ENCODE measurements around the gene CBX2. TPM values are rescaled to one million over a fixed set of nuclear protein-coding genes. Genes with fewer than 3 reads are reported as not detected.
A peak's percentile ranks its signal among the peaks of the same experiment; 100 is the strongest.

CBX2 gene
- total and polyA plus RNA-seq, 8 donors, result 1.1 to 3.2 (median 2.5) TPM

DNA sequence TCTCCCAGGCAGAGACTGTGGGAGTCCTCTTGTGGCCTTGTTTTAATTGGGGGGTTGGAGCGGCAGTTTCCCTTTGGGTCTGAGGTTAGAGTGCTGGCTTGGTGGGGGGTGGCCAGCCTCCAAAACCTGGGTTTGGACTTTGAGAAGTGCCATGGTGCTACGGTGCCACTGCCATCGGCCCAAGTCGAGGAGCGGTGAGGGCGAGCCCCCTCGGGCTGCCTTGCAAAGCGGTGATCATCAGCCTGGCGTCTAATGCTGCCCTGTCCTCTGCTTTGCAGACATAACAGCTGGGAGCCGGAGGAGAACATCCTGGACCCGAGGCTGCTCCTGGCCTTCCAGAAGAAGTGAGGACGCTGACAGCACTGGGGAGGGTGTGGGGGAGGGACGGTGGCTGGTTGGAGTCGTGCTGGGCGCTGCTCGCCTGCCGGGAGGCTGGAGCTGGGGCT lies 1.2 kb downstream of the CBX2 start:
- peak overlapping the region in 2 of 4 donors; percentile 53 to 73 for H3K4me3 ChIP-seq
- TF ChIP-seq, protein P1, sequence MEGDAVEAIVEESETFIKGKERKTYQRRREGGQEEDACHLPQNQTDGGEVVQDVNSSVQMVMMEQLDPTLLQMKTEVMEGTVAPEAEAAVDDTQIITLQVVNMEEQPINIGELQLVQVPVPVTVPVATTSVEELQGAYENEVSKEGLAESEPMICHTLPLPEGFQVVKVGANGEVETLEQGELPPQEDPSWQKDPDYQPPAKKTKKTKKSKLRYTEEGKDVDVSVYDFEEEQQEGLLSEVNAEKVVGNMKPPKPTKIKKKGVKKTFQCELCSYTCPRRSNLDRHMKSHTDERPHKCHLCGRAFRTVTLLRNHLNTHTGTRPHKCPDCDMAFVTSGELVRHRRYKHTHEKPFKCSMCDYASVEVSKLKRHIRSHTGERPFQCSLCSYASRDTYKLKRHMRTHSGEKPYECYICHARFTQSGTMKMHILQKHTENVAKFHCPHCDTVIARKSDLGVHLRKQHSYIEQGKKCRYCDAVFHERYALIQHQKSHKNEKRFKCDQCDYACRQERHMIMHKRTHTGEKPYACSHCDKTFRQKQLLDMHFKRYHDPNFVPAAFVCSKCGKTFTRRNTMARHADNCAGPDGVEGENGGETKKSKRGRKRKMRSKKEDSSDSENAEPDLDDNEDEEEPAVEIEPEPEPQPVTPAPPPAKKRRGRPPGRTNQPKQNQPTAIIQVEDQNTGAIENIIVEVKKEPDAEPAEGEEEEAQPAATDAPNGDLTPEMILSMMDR (IDR thresholded peaks at IDR 0.05), result no peak
- H3K9me3 ChIP-seq, result no peaks in the 10 kb centered on the region
- H3K27me3 ChIP-seq, result peaks cover 0 to 7% (median 2%) of the 10 kb centered on the region in 4 donors
- WGBS, 2 donors, result 45 to 53% methylated on average over 17 of the region's 17 CpGs
- H3K4me1 ChIP-seq, result peaks cover 0 to 15% (median 9%) of the 10 kb centered on the region in 3 donors
- FAIRE-seq, result no peak
- H3K27ac ChIP-seq, result no peak overlapping the region
- H3K36me3 ChIP-seq, result no peaks in the 10 kb centered on the region
- intact Hi-C loops (cut with DNase I), result no loop called here
- DNase-seq, result peak in 1 of 6 donors; percentile 69
- no peak for ATAC-seq

DNA sequence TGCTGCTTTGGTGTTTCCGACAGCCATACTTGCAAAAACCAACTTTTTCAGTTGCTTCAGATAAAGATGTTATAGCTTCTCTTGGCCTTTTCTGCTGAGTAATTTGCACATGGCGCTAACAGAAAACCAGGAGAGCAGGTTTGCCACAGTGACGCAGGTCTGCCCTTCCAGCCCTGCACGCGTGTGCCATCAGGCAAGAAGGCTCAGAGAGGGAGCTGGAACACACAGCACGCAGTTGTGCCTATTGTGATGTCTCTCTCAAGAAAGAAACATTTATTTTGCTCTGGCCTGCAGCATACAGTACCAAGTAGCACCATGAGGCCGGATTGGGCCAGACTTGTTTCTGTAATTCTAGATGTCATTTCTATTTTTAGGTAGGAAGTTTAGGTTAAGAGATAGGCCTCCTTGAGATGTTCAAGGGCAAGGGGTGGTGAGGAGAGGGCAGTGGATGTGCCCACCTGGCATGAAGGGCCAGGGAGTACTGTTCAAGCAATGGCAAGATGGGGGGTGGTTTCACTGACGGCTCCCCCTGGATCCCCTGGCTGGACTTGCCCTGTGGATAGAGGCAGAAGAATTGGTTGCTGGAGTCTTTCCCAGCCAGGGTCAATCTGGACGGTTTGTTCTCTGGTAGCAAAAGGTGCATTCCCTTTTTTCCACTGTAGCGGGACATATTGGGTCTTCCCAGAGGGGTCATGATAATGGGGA lies 1.9 kb downstream of the CBX2 start:
- intact Hi-C loops (cut with DNase I), result no loop called here
- 71 to 75% methylated on average over 10 of the region's 10 CpGs for WGBS, 2 donors
- Histone ChIP-seq H3K4me3 (no peak overlapping the region), H3K36me3 (no peaks in the 10 kb centered on the region), H3K27me3 (peaks cover 0 to 7% (median 2%) of the 10 kb centered on the region in 4 donors), H3K4me1 (peaks cover 0 to 10% (median 9%) of the 10 kb centered on the region in 3 donors), H3K27ac (no peak overlapping the region), H3K9me3 (no peaks in the 10 kb centered on the region)
- no peak for ATAC-seq
- TF ChIP-seq, protein P1 (IDR thresholded peaks at IDR 0.05), result no peak
- FAIRE-seq, result no peak
- DNase-seq, result peak in 1 of 6 donors; percentile 23

DNA sequence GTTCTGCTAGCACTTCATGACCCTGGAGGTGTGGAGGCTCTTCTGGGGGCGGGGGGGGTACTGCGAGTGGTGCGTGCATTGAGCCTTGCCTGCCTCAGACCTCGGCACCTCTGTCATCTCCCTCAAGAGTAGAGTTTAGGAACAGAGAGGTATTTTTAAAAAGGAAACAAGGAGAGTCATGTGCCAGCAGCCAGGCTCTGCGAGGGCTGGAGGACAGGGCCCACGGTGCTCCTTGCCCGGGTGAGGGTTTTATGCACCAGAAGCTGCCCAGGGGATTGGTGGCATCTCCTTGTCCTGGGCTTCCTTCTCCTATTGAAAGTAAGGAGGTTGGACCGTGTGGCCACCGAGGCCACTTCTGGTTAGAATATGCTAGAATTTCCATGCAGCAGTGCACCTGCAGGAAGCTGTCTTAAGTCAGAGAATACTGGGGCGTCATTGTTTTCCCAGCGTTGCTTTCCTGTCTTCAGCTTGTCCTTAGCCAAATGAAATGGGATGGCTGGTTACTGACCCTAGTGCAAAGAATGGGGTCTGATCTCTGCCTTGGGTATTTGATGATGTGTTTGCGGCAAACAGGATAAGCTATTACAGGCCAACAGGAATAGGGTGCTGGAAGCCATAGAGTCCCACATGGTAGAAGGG lies 3.2 kb downstream of the CBX2 start:
- Histone ChIP-seq H3K4me1 (peaks cover 0 to 10% (median 9%) of the 10 kb centered on the region in 3 donors), H3K36me3 (no peaks in the 10 kb centered on the region), H3K4me3 (no peak overlapping the region), H3K27ac (no peak overlapping the region), H3K27me3 (peaks cover 0 to 7% (median 2%) of the 10 kb centered on the region in 4 donors), H3K9me3 (no peaks in the 10 kb centered on the region)
- 80 to 86% methylated on average over 12 of the region's 12 CpGs for WGBS, 2 donors
- no peak for FAIRE-seq
- peak in 1 of 6 donors; percentile 19 for DNase-seq
- TF ChIP-seq, protein P1 (IDR thresholded peaks at IDR 0.05), result no peak
- intact Hi-C loops (cut with DNase I), result no loop called here
- no peak for ATAC-seq

DNA sequence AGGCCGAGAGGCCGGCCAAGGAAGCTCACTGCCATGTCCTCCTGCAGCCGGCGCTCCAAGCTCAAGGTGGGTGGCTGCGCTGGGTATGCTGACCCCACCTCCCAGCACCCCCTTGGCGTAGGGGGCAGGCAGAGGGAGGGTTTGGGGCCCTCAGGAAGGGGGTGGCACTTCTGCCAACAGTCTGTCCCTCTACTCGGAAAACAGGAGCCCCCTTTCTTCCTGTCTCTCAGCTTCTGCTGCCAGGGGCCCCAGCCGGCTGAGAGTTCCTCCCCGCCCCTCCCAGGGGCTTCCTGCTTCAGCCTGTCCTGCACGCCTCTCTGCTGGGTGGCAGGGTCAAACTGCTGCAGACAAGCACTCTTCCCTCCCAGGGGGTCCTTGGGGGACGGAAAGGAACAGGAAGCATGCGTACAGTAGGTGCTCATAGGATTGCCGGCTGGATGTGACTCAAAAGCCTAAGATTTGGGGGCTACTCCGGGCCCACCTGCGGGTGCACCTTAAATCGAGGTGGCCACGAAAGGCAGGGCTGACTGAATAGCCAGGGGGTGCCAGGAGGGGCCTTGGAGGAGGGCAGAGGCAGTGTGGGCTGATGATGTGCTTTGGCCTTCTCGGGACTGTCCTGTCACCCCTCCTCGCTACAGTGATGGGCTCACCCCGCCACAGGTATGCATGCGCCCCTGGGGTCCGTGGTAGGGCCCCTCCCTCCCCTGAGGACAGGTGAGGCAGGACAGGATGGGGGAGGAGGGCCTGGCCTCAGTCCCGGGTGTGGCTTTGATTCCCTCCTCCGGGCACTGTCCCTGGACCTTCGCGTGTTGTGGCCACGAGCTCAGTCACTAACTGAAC lies 4.0 kb downstream of the CBX2 start:
- TF ChIP-seq, protein P1 (IDR thresholded peaks at IDR 0.05), result no peak
- FAIRE-seq, result no peak
- 78 to 87% methylated on average over 25 to 27 of the region's 27 CpGs for whole genome bisulfite sequencing, 2 donors
- Histone ChIP-seq H3K4me3 (no peak overlapping the region), H3K4me1 (peaks cover 0 to 5% (median 3%) of the 10 kb centered on the region in 3 donors), H3K9me3 (no peaks in the 10 kb centered on the region), H3K27me3 (peaks cover 0 to 1% (median 0%) of the 10 kb centered on the region in 4 donors), H3K27ac (no peak overlapping the region), H3K36me3 (no peaks in the 10 kb centered on the region)
- no peak for ATAC-seq
- DNase-seq, result peak in 1 of 6 donors; percentile 46
- intact Hi-C loops (cut with DNase I), result no loop called here

Data from pancreas (tissue), 10 donors.